Stimulated activated effector memory CD8-positive, alpha-beta T cell treated with anti-CD3 and anti-CD28 coated beads, Interleukin-12 subunit alpha, Interleukin-12 subunit beta, amount 100 ng/mL, for 72 hours (primary cell): Measurements from ENCODE around the gene CAMK2G.

Experiments
- ATAC-seq: fragments of 150-1000 bp; cut with Tn5 transposase; 2 replicates; pipeline ENCODE4 v1.10.0; 2021
- DNase-seq, 2 donors: peaks; one replicate each; pipeline ENCODE4 v3.0.0; 2021 to 2022; ENCODE audit warnings: low spot score in 2 of 2
- H3K27ac Mint-ChIP-seq: one replicate; pipeline ENCODE4 v1.8.0; 2022; ENCODE audit warnings: mild to moderate bottlenecking, mixed read lengths
- H3K36me3 Mint-ChIP-seq: one replicate; pipeline ENCODE4 v1.8.0; 2022; ENCODE audit warnings: mild to moderate bottlenecking, mixed read lengths
- H3K4me1 Mint-ChIP-seq: one replicate; pipeline ENCODE4 v1.8.0; 2022; ENCODE audit warnings: mixed read lengths
- H3K4me3 Mint-ChIP-seq: one replicate; pipeline ENCODE4 v1.8.0; 2022; ENCODE audit warnings: mild to moderate bottlenecking, mixed read lengths
- H3K9me3 Mint-ChIP-seq: one replicate; pipeline ENCODE4 v1.8.0; 2022; ENCODE audit warnings: mixed read lengths

The CAMK2G gene

DNA sequence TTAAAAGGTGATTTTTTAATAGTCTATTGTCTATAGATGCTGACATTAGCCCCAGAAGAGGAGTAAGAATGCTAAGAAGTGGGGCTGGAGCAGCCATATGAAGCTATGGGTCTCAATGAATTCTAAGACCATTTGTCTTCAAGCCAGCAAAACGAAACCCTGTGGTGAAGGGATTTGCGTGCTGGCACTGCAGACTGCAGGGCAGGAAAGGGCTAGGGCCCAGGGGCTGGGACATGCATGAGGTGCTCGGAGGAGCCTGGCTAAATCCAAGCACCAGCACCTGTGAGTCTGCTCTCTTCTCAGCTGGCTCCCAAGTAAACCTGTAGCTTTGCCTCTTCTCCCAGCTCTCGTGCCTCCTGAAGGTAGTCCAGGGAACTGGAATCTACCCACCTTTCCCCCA lies 61.7 kb downstream of the CAMK2G start:
- no peak for ATAC-seq
- Mint-ChIP-seq H3K4me1 (peaks cover 30% of the 10 kb centered on the region), H3K9me3 (no peaks in the 10 kb centered on the region), H3K36me3 (peaks cover 41% of the 10 kb centered on the region), H3K4me3 (peak overlapping the region; percentile 76), H3K27ac (peak overlapping the region; percentile 43)
- DNase-seq, result no peak

DNA sequence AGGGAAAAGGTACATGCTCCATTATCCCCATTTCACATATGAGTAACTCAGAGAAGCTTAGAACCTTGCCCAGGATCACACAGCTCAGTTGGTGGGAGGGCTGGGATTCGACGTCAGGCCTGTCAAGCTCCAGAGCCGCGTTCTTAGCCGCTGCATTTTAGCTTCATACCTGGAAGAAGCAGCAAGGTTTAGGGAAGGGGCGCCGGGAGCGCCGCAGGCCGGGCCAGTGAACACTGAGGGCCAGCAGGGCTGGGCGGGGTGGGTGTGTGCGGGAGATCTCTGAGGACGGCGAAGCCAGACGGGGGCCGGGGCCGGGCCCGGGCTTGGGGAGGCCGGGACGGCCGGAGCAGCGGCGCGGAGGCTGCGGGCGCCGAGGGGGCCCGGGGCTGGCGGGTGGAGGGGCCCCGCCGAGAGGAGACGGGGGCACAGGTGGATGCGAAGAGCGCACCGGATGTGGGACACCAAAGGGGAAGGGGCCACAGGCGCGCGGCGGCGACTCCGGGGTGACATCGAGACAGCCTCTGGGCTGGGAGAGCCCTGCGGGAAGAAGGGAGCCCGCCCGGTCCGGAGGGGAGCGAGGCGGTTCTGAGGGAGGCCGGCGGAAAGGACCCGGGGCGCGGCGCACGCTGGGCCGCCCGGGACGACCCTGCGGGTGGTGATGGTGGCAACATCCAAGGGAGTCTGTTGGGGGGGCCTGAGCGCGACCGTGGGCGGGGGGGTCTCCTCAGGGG lies 63.5 kb downstream of the CAMK2G start:
- ATAC-seq (peak; percentile 49), DNase-seq (peak; percentile 15 to 82)
- H3K4me3 Mint-ChIP-seq, result peak overlapping the region; percentile 76
- peak overlapping the region; percentile 81 for H3K27ac Mint-ChIP-seq
- H3K9me3 Mint-ChIP-seq, result no peaks in the 10 kb centered on the region
- peaks cover 48% of the 10 kb centered on the region for H3K4me1 Mint-ChIP-seq
- H3K36me3 Mint-ChIP-seq, result peaks cover 54% of the 10 kb centered on the region

DNA sequence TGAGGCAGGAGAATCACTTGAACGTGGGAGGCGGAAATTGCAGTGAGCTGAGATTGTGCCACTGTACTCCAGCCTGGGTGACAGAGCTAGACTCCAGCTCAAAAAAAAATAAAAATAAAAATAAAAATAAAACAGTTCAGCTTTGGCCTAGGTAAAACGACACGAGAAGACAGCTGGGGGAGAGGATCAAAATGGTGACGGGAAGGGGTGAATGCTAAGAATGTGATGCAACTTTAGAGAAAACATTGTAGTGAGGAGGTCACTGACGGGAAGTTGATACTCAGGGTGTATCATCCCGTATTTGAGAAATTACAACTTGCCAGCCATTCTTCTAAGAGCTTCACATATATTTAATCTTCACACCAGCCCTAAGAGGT lies 64.0 kb downstream of the CAMK2G start:
- DNase-seq (no peak), ATAC-seq (no peak)
- Mint-ChIP-seq H3K36me3 (peaks cover 56% of the 10 kb centered on the region), H3K4me1 (peaks cover 52% of the 10 kb centered on the region), H3K4me3 (peak overlapping the region; percentile 76), H3K9me3 (no peaks in the 10 kb centered on the region), H3K27ac (peak overlapping the region; percentile 81)

DNA sequence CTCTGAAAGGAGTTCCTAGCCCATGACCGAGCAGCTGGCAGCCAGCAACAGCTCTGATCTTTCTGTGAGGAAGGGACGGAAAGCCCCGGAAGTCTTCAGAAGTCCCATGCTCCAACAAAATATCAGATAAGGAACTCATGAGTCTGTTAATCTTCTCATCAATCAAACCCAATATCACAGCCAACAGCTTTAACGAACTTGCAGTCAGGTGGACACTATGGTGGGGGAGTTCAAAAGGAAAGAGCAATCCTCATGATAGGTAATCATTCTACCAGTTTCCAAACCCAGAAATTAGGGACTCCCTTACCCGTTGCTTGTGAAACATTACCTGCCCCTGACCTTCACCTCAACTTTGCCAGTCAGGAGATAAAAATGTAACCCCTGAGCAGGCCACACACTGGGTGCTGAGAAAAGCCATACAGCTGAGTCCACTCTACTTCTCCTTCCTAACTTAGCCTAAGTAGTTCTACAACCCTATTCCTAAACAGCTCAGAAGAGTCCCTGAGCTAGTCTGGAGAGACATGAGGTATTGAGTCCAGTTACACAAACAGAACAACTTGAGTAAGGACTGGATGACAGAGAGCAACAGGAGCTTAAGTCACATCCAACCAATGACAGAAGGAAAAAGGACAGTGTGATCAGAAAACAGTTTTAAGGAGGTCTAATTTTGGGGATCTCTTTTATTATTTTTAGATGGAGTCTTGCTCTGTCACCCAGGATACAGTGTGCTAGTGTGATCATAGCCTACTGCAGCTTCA lies 65.1 kb downstream of the CAMK2G start:
- no peaks in the 10 kb centered on the region for H3K9me3 Mint-ChIP-seq
- H3K4me3 Mint-ChIP-seq, result peak overlapping the region; percentile 76
- DNase-seq (no peak), ATAC-seq (no peak)
- peaks cover 67% of the 10 kb centered on the region for H3K36me3 Mint-ChIP-seq
- peaks cover 53% of the 10 kb centered on the region for H3K4me1 Mint-ChIP-seq
- peak overlapping the region; percentile 81 for H3K27ac Mint-ChIP-seq

DNA sequence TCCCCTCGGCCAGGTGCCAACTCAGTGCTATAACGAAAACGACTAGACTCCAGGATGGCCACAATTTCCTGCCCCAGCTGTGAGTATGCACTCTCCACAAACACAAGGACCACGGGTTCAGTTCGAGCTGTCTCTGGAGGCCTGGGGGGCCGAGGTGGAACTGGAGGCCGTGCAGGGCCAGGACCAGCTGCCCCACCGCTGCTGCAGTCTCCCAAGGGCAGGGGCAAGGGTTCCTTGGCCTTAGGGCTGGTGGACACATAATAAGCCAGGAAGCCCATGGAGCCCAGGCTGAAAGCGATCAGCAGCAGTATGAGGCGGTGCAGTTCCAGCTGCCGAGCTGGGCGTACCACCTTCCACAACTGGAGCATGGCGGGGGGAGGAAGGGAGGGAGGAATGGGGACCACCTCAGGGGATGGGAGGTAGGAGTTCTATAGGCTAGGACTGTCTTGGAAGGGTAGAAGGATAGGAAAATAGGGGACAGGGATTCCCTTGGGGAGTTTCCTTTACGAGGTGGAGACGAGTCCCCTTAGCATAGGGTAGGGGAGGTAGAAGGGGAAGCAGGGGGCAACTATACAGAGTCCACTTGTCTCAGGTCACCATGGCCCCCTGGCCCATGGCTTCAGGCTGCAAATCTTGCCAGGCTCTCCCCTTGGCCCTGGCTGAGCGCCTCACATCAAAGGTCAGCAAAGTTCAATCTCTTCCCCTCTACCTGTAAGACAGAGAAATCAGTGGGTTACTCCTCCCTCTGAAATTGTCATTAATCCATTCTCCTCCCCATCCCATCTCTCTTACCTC lies 66.1 kb downstream of the CAMK2G start:
- peak overlapping the region; percentile 81 for H3K27ac Mint-ChIP-seq

DNA sequence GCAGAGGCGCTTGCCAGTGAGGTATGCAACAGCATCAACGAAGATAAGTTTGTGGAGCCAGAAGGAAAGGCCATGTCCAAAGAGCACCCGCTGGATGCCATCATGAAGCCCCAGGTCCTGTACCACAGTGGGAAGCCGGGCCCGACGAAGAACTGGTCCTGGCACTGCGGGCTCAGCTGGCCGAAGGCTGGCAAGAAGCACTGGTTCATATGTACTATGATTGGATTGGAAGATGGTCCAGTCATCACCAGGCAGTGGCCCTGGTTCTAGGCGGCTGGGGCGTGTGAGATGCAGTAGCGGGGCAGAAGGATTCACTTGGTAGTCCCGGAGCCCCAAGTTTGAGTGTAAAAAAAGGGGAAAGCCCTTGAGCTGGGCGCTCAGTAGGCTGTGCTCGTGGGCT lies 66.9 kb downstream of the CAMK2G start:
- no peak for DNase-seq
- ATAC-seq, result no peak
- Mint-ChIP-seq H3K36me3 (peaks cover 84% of the 10 kb centered on the region), H3K4me3 (peak overlapping the region; percentile 3), H3K4me1 (peaks cover 64% of the 10 kb centered on the region), H3K9me3 (no peaks in the 10 kb centered on the region), H3K27ac (peak overlapping the region; percentile 81)

More for the DNA sequence above, 66.1 kb downstream of the CAMK2G start:
- ATAC-seq, result no peak
- no peak for DNase-seq
- no peak overlapping the region for H3K4me3 Mint-ChIP-seq
- peaks cover 64% of the 10 kb centered on the region for H3K4me1 Mint-ChIP-seq
- H3K9me3 Mint-ChIP-seq, result no peaks in the 10 kb centered on the region
- peaks cover 77% of the 10 kb centered on the region for H3K36me3 Mint-ChIP-seq

DNA sequence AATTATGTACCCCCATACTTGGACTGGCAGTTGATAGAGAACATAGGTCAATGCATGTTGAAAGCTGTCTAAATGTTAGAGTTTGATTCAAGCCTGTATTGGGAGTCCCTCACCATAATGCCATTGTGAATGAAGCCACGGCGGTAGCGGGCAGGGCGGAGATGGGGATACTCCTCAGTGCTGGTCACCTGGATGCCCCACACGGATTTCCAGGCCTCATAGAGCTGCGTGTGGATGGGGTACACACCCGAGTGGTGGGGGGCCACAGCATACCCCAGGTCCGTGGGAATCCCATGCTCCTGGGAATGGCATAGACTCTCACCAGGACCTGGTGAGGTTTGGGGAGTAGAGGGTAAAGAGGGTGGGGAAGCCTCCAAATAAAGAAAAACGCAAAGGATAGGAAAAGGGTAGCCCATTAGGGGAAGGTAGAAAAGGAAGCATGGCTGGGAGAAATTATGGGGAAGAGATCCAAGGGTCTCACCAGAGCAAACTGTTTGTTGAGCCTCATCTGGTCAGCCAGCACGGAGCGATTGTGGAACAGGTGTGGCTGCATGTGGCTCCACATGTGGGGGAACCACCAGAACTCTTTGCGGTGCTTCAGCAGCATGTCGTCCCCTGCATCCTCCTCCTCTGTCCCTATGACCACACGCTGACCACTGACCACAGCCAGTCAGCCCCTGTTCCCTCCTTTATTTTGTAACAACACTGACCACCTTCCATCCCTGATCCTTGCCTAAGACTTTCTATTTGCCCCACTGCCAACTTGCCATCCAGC lies 68.0 kb downstream of the CAMK2G start:
- DNase-seq (no peak), ATAC-seq (no peak)
- H3K27ac Mint-ChIP-seq, result peak overlapping the region; percentile 81
- peaks cover 64% of the 10 kb centered on the region for H3K4me1 Mint-ChIP-seq
- H3K9me3 Mint-ChIP-seq, result no peaks in the 10 kb centered on the region
- H3K36me3 Mint-ChIP-seq, result peaks cover 96% of the 10 kb centered on the region
- H3K4me3 Mint-ChIP-seq, result peak overlapping the region; percentile 3

DNA sequence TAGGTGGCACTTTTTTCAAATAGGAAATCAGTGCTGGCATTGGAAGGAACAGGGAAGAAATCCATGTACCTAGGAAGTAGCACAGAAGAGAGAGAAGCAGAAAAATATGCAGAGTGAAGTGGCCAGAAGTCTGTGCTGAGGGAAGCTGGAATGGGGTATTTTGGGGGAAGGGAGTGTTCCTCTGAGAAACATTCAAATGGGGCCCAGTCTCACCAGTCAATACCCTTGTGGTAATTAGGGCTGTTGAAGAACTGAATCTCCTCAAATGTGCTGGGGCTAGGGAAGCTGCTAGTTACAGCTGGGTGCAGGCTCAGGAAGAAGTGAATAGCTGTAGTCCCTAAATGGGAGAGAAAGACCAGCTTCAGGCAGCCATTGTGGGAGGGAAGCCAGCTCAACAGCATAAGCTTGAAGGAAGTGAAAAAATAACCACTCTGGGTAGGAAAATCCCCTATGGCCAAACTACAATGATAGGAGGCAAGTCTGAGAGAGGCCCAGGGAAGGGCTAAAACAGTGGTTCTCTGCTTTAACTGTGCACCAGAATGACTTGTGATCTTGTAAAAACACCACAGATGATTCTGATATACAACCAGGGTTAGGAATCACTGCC lies 70.6 kb downstream of the CAMK2G start:
- peaks cover 99% of the 10 kb centered on the region for H3K36me3 Mint-ChIP-seq
- H3K27ac Mint-ChIP-seq, result peak overlapping the region; percentile 93

DNA sequence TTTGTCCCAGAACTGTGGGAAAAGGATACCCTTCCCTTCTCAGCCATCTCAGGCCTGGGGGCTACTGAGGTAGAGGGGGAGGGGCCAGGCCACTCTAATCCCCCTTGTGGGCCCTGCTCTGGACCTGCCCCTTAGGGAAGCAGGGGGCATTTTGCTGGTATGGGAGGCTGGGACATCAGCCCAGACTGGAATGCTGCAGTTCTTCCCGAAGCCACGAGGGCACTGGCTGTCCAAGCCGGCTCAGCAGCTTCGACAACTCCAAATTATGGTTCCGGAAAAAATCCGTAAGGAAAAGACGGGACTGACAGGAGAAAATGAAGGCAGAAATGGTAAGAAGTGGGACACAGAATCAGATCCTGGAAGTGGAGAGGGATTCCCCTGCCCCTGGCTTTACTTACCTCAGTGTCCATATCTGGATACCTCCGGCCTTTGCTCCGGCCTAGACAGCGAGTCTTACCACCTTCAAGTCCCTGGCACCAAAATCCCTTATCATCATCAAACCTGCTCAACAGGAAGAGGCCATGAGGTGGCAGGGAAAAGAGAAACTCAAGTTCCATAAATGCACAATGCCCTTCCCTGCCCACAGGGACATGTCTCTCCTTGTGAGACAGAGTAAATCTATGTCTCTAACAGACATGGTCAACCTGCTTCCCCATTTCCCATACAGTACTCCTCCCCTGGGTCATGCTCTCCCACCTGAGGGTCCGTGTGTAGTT lies 71.9 kb downstream of the CAMK2G start:
- no peaks in the 10 kb centered on the region for H3K9me3 Mint-ChIP-seq
- peak overlapping the region; percentile 93 for H3K27ac Mint-ChIP-seq
- peaks cover 99% of the 10 kb centered on the region for H3K36me3 Mint-ChIP-seq
- DNase-seq, result no peak
- ATAC-seq, result no peak
- no peak overlapping the region for H3K4me3 Mint-ChIP-seq
- H3K4me1 Mint-ChIP-seq, result peaks cover 31% of the 10 kb centered on the region

More for the DNA sequence above, 70.6 kb downstream of the CAMK2G start:
- H3K9me3 Mint-ChIP-seq, result no peaks in the 10 kb centered on the region
- H3K4me1 Mint-ChIP-seq, result peaks cover 45% of the 10 kb centered on the region
- H3K4me3 Mint-ChIP-seq, result peak overlapping the region; percentile 9
- DNase-seq (no peak), ATAC-seq (peak; percentile 72)

DNA sequence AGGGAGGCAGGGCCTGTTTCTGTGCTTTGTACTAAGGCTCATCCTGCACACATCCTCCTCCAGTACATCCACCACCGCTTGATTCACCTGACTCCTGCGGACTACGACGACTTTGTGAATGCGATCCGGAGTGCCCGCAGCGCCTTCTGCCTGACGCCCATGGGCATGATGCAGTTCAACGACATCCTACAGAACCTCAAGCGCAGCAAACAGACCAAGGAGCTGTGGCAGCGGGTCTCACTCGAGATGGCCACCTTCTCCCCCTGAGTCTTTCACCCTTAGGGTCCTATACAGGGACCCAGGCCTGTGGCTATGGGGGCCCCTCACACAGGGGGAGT lies 73.1 kb downstream of the CAMK2G start:
- DNase-seq (no peak), ATAC-seq (no peak)
- no peak overlapping the region for H3K27ac Mint-ChIP-seq
- peaks cover 99% of the 10 kb centered on the region for H3K36me3 Mint-ChIP-seq
- H3K4me3 Mint-ChIP-seq, result no peak overlapping the region
- H3K9me3 Mint-ChIP-seq, result no peaks in the 10 kb centered on the region
- peaks cover 19% of the 10 kb centered on the region for H3K4me1 Mint-ChIP-seq

DNA sequence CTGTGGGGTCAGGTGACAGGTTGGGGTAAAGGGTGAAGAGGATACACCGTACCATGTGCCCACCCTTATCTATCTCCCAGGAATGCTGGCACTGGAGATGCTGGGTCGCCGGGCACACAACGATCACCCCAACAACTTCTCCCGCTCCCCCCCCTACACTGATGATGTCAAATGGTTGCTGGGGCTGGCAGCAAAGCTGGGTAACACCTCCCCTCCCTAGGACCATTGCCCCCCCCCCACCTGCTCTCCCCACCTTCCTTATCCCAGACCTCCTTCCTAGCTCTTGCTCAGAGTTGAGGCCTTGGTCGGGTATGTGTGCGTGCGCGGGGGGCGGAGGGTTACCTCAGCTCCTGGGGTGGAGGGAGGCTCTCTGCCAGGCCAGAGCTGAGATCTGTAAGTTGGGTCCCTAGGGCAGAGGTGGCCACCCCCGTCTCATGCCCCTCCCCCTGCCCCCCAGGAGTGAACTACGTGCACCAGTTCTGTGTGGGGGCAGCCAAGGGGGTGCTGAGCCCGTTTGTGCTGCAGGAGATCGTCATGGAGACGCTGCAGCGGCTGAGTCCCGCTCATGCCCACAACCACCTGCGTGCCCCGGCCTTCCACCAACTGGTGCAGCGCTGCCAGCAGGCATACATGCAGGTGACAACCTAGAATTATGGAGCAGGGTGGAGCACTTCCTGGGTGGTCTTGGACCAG lies 73.6 kb downstream of the CAMK2G start:
- ATAC-seq (no peak), DNase-seq (no peak)
- no peak overlapping the region for H3K4me3 Mint-ChIP-seq
- peaks cover 99% of the 10 kb centered on the region for H3K36me3 Mint-ChIP-seq
- H3K4me1 Mint-ChIP-seq, result peaks cover 14% of the 10 kb centered on the region
- no peaks in the 10 kb centered on the region for H3K9me3 Mint-ChIP-seq
- peak overlapping the region; percentile 81 for H3K27ac Mint-ChIP-seq

DNA sequence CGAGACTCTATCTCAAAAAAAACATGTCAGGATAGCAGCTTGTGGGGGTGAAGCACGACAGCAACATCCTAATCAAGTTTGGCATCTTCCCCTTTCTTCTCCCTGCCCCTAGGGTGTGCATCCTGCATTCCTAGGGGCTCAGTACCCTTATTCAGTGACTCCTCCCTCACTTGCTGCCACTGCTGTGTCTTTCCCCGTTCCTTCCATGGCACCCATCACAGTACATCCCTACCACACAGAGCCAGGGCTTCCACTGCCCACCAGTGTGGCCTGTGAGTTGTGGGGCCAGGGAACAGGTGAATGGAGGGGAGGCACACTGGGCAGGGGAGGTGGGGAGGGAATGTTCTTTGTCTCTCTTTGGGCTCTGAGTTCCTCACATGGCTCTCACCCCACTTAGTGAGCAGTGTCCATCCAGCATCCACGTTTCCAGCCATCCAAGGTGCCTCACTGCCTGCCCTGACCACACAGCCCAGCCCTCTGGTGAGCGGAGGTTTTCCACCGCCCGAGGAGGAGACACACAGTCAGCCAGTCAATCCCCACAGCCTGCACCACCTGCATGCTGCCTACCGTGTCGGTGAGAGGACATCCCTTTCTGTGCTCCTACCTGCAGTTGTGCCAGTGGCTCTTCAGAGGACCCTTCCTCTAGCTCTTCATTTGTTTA lies 74.3 kb downstream of the CAMK2G start:
- Mint-ChIP-seq H3K9me3 (no peaks in the 10 kb centered on the region), H3K36me3 (peaks cover 99% of the 10 kb centered on the region), H3K27ac (peak overlapping the region; percentile 81), H3K4me1 (peaks cover 12% of the 10 kb centered on the region), H3K4me3 (no peak overlapping the region)
- no peak for DNase-seq
- ATAC-seq, result no peak

DNA sequence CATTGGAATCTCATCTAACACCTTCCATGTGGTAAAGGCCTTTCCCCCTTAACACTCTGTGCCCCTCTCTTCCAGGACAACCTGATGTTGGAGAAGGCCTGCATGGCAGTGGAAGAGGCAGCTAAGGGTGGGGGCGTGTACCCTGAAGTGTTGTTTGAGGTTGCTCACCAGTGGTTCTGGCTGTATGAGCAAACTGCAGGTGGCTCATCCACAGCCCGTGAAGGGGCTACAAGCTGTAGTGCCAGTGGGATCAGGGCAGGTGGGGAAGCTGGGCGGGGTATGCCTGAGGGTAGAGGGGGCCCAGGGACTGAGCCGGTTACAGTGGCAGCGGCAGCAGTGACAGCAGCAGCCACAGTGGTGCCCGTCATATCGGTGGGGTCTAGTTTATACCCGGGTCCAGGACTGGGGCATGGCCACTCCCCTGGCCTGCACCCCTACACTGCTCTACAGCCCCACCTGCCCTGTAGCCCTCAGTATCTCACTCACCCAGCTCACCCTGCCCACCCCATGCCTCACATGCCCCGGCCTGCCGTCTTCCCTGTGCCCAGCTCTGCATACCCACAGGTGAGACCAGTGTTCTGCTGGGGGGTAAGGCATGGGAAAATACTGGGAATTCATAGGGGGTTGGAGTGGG lies 75.3 kb downstream of the CAMK2G start:
- H3K36me3 Mint-ChIP-seq, result peaks cover 99% of the 10 kb centered on the region
- DNase-seq, result no peak
- no peak overlapping the region for H3K4me3 Mint-ChIP-seq
- ATAC-seq, result peak; percentile 29
- peak overlapping the region; percentile 81 for H3K27ac Mint-ChIP-seq
- peaks cover 8% of the 10 kb centered on the region for H3K4me1 Mint-ChIP-seq
- no peaks in the 10 kb centered on the region for H3K9me3 Mint-ChIP-seq
